GM10266 (cell line): ENCODE results near the gene DCAF6.
A peak's percentile ranks its signal among the peaks of the same experiment; 100 is the strongest.
"Not testable (repeated sequence)": the region's sequence is repeated elsewhere in the genome, so short reads cannot be mapped to it uniquely, and the experiment has no call there.

Experiments used
- DNase-seq: peaks from one replicate; pipeline ENCODE4 v3.0.0; 2012; ENCODE audit errors: extremely low spot score
- TF ChIP-seq, protein P1 (sequence below): IDR thresholded peaks from 2 replicates; pipeline ENCODE4 v1.5.1; 2012; ENCODE audit warnings: mild to moderate bottlenecking, low read depth; ENCODE audit not compliant: control insufficient read depth, insufficient read depth; ENCODE audit errors: missing control alignments

Gene DCAF6, protein sequence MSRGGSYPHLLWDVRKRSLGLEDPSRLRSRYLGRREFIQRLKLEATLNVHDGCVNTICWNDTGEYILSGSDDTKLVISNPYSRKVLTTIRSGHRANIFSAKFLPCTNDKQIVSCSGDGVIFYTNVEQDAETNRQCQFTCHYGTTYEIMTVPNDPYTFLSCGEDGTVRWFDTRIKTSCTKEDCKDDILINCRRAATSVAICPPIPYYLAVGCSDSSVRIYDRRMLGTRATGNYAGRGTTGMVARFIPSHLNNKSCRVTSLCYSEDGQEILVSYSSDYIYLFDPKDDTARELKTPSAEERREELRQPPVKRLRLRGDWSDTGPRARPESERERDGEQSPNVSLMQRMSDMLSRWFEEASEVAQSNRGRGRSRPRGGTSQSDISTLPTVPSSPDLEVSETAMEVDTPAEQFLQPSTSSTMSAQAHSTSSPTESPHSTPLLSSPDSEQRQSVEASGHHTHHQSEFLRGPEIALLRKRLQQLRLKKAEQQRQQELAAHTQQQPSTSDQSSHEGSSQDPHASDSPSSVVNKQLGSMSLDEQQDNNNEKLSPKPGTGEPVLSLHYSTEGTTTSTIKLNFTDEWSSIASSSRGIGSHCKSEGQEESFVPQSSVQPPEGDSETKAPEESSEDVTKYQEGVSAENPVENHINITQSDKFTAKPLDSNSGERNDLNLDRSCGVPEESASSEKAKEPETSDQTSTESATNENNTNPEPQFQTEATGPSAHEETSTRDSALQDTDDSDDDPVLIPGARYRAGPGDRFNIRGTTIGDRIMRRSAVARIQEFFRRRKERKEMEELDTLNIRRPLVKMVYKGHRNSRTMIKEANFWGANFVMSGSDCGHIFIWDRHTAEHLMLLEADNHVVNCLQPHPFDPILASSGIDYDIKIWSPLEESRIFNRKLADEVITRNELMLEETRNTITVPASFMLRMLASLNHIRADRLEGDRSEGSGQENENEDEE

DNA sequence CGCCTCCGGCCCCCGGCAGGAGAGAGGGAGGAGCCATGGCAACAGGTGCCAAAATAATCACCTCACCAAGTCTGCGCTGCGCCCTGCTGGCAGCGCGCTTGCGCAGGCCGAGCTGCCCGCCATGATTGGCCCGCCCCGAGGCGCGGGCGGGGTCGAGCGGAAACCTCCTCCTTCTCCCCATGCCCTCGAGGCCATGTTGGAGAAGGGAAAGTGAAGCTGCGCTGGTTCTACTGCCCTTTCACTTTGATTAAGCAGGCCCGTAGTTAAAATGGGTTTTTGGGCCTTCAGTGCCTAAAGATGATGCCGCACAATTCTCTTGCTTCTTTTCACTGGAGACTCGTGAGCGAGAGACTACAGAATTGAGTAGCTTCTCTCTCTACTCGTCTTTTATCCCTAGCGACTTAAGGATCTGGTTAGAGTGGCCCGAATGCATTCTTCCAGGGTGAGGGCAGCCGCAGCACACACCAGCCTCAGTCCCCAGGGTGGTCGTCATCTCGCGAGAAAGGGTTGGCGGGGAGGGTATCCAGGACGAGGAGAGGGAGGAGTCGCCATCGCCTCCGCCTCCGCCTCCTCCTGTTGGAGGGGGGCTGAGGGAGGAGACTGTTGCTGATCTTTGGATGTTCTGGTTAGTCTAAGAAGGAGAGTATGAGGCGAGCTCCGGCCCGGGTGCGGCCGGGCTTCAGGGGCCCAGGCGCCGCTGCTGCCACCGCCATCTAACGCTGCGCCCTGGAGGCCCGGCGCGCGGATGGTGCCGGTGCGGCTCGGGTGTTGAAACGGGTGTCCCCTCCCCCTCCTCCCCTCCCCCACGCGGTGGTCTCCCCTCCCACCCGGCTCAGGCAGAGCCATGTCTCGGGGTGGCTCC lies at the start of gene DCAF6:
Gene DCAF6 (plus strand): TSS at position 616 of the 862 bp plus-strand sequence. CDS start 229 bp downstream, at position 845.
- TF ChIP-seq, protein P1, sequence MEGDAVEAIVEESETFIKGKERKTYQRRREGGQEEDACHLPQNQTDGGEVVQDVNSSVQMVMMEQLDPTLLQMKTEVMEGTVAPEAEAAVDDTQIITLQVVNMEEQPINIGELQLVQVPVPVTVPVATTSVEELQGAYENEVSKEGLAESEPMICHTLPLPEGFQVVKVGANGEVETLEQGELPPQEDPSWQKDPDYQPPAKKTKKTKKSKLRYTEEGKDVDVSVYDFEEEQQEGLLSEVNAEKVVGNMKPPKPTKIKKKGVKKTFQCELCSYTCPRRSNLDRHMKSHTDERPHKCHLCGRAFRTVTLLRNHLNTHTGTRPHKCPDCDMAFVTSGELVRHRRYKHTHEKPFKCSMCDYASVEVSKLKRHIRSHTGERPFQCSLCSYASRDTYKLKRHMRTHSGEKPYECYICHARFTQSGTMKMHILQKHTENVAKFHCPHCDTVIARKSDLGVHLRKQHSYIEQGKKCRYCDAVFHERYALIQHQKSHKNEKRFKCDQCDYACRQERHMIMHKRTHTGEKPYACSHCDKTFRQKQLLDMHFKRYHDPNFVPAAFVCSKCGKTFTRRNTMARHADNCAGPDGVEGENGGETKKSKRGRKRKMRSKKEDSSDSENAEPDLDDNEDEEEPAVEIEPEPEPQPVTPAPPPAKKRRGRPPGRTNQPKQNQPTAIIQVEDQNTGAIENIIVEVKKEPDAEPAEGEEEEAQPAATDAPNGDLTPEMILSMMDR = no peak
- DNase-seq = peak; percentile 95

DNA sequence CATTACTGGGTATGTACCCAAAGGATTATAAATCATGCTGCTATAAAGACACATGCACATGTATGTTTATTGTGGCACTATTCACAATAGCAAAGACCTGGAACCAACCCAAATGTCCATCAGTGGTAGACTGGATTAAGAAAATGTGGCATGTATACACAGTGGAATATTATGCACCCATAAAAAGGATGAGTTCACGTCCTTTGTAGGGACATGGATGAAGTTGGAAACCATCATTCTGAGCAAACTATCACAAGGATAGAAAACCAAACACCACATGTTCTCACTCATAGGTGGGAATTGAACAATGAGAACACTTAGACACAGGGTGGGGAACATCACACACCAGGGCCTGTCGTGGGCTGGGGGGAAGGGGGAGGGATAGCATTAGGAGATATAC lies 49.3 kb upstream of the DCAF6 start:
- DNase-seq = not testable (repeated sequence)

DNA sequence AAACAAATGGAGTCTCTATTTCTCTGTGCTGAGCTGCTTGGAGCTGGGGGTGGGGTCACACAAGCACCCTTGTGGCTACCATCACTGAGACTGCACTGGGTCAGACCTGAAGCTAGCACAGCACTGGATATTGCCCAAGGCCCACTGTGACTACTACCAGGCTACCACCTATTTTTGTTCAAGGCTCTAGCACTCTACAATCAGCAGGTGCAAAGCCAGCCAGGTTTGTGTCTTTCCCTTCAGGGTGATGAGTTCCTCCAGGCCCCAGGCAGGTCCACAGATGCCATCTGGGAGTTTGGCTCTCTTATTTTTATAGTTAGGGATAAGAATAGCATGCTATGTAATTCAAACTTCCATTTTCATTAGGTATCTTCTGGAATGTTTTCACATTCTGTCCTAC lies 46.1 kb upstream of the DCAF6 start:
- TF ChIP-seq, protein P1 = no peak
- no peak for DNase-seq

DNA sequence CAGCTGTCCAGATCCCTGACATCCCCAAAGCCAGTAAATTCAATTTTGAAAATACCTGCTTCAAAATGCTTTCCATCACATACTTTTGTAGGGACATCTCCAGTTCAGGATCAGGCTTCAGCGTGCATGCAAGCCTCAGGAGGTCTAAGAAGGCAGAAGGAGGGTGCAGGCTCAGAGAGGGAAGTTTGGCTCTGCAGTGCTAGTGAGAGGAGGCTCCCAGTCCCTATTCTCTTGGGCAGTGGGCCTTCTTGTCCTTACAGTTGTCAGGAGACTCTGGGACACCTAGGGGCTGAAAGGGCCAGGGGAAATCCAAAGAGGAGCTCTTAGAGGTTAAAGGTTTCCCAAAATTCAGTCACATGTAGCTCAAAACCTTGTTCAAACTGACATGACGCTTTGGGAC lies 42.7 kb upstream of the DCAF6 start:
- DNase-seq = no peak
- TF ChIP-seq, protein P1 = no peak

DNA sequence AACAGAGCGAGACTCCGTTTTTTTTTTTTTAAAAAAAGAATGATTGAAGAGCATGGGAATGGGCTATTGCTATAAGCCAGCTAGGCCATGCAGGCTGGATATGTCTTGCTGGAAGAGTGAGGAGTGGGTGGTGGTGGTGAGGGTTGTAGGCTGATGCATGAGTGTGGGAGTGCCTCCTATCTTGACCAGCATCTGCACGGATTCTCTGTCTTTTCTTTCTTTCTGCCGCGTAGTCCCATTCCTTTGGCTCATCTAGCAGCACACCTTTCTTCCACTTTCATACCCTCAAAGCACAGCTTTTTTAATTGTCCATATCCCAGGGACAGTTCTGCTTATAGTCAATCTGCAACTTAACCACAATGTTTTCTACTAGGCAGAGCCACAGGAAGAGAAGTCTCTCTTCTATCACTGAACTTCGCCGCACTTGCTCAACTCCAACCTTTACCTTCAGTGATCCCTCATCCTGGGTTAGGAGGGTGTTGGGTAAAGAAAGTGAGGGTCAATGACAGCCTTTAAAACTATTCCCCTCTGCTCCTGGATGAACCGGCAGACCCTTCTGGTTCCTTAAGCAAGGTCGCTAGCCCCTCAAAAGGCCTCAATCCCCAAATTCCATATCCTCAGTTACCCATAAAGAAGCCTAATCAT lies 37.8 kb upstream of the DCAF6 start:
- no peak for DNase-seq
- TF ChIP-seq, protein P1 = no peak

DNA sequence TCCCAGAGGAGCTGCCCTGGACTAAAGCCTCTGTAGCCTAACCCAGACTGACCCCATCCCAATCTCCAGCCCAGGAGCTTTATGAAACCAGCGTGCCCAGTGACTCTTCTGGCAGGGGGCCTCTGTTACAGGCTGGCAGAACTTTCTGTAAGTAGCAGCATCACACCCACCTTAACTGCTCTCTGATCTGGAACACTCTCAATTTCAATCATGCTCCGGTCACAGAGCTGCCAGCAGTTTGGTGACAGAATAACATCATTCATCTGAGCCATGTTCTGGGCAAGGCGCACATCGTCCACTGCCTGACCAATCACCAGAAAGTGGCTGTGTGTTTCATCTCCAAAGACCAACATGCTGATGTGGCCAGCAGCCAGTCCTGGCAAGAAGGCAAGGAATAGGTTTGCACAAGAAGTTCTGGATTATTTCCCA lies 37.2 kb upstream of the DCAF6 start:
- peak; percentile 31 for DNase-seq
- TF ChIP-seq, protein P1 = no peak
